AG09319 (cell line): ENCODE data around the gene SH3GL3.

Source experiments
- DNase-seq: peaks from one replicate; pipeline ENCODE4 v3.0.0-alpha.2; 2010; ENCODE audit warnings: low read depth; ENCODE audit errors: extremely low read depth
- TF ChIP-seq, protein P1 (sequence below): IDR thresholded peaks from 2 replicates; pipeline ENCODE4 v1.5.1; 2011; ENCODE audit warnings: low read depth, mild to moderate bottlenecking, inconsistent platforms, low read length, moderate library complexity

Gene SH3GL3

DNA sequence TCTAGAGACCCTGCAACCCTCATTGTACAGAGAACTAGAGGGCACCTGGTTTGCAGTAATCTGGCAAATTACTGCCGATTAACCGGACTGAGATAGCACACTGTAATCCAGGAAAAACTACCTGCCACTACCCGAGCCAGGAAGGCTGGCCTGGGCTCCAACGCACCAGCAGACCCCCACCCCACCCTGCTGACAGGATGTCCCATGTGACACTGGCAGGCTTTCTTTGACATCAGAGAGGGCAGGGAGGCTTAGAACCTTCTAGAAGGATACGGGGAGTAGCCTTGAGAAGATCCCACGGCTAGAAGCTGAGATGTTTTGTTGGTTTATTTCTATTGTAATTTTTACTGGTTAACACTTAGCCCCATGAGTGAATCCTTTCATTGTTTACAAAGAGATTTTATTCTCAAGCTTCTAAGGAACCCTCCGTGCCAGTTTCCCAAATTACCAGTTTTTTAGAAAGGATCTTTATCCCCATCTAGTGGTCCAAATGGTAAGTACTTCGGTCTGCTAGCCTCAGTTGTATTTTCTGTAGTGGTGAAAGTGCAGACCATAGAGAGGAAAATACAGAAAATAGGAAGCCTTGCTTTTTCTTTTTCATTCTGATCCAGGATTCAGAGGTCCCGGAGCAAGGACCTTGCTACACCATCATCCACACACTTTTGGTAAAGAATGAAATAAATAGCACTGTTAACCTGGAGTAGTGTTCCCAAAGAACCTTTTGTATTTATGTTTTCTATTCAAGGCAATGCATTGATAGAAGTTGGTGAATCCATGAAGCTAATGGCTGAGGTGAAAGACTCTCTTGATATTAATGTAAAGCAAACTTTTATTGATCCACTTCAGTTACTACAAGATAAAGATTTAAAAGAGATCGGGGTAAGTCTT is 124.9 kb downstream of the SH3GL3 start:
- peak; percentile 8 for DNase-seq
- TF ChIP-seq, protein P1, sequence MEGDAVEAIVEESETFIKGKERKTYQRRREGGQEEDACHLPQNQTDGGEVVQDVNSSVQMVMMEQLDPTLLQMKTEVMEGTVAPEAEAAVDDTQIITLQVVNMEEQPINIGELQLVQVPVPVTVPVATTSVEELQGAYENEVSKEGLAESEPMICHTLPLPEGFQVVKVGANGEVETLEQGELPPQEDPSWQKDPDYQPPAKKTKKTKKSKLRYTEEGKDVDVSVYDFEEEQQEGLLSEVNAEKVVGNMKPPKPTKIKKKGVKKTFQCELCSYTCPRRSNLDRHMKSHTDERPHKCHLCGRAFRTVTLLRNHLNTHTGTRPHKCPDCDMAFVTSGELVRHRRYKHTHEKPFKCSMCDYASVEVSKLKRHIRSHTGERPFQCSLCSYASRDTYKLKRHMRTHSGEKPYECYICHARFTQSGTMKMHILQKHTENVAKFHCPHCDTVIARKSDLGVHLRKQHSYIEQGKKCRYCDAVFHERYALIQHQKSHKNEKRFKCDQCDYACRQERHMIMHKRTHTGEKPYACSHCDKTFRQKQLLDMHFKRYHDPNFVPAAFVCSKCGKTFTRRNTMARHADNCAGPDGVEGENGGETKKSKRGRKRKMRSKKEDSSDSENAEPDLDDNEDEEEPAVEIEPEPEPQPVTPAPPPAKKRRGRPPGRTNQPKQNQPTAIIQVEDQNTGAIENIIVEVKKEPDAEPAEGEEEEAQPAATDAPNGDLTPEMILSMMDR, result peak; percentile 67

DNA sequence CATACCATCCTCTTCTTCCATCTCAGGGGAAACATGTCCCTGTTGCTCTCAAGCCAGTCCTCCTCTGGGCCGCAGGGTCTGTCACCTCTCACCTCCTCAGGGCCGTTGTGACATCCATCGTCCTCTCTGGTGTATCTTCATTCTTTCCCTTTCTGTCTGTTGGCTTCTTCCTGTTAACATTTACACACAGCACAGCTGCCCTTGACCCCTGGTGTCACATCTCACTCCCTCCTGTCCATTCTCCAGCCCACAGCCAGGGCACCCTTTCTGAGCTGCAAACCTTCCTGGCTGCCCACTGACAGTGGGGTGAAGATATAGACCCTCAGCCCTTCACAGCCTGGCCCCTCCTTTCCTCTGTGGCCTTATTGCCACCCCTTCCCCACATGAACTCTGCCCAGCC is 127.2 kb downstream of the SH3GL3 start:
- DNase-seq, result no peak
- TF ChIP-seq, protein P1, result no peak

DNA sequence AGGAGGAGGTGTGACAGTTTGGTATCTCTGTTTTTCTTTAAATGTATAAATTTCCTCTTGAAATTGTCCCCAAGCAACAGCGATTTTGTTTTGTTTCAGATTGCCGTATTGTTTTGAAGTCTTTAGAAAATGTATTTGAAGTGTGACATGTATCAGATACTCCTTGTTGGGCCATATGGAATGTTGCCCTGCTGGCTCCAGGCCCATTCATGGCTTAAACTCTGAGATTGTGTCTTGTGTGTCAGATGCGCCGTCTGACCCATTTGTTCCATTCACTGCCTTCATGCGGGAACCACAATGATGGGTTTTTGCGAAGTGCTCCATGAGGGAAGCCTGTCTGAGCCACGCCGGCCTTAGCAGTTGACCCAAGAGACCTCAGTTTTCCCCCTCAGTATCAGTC is 131.6 kb downstream of the SH3GL3 start:
- no peak for DNase-seq
- TF ChIP-seq, protein P1, result no peak

DNA sequence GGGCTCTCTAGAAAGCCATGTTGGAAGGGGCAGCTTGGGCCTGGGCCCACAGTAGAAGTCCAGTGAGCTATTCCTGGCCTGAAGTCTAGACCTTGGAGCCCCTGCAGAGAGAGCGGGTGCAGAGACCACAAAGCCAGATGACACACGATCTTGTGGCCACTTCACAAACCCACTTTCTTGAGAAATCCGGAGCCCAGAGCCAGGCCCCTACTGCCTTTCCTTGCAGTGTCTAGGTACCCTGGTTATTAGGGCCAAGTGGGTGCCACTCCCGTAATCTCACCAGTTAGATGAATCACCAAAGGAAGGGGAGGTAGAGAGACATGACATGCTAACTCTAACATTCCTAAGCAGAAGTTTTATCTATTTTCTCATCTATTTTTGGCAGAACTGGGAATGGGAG is 134.2 kb downstream of the SH3GL3 start:
- TF ChIP-seq, protein P1, result no peak
- DNase-seq, result no peak

DNA sequence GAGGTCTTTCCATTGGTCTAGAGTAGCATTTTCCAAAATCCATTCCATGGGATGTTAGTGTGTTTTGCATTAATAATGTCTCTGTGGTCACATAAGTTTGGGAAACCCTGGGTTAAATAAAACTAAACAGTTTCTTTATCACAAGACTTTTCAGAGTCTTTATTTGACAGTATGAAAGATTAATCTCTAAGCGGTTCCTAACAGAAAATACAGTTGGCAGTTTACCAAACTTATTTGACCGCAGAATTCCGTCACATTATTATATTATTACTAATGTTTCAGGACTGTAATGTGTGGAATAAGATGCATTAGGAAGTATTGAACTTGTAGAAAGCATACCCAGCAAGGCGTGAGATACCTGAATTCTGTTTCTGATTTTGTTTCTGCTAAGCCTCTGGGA is 135.2 kb downstream of the SH3GL3 start:
- TF ChIP-seq, protein P1, result no peak
- DNase-seq, result no peak

DNA sequence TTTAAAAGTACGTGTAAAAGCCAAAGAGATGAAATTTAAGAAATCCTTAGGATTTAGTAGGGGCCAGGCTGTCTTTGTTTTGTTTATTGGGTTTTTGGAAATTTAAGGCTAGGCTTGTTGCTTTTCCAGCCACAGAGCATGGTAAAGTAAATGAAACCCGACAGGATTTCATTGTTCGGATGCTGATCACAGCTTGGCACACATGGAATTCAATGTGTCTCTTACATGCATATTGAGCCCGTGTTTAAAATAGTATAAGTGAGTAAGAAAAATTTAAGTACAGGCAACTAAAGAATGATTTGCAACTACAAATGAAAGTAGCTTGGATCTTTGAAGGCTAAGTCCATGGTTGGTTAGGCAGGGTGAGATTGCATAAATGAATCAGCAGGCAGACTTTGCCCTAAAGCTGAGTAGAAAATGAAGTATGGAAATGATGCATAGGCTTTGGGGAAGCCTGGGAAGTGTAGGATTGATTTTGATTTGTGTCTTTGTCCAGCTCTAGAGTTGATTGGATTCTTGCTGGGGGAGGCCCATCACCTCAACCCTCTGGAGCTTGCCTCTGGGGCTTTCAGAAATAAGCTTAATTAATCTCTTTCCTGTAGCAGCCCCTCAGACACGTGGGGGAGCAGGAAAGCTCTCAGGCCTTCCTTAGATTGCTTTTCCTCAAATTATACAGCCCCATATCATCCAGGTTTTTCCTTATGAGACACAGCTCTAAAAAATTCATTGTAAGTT is 138.6 kb downstream of the SH3GL3 start:
- no peak for DNase-seq
- TF ChIP-seq, protein P1, result no peak

DNA sequence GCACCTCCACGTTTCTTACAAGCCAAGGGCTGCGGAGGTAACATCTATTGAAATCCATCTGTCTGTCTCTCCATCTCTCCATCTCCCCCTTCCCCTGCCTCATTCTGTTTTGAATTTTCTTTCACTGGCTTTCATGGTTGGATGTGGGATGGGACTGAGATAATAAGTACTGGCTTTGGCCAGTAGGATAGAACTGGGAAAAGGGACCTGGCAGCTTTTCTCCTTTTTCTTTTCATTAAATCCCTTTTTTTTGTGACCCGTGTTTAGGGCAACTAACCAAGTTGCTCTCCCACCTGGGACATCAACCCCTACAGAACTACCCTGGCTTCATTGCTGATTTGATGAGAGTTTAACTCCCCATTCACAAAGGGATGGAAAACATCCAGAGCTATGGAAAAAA is 139.9 kb downstream of the SH3GL3 start:
- DNase-seq, result no peak
- TF ChIP-seq, protein P1, result no peak
